CD8-positive, alpha-beta memory T cell (primary cell): ENCODE results near the gene HACD2. TPM values are rescaled to one million over a fixed set of nuclear protein-coding genes. Genes with fewer than 3 reads are reported as not detected.

ENCODE experiments used
- CTCF ChIA-PET: fragments of 350-600 bp; sonication (Branson Sonifier 250); formaldehyde crosslinking; loops from one replicate; lab custom pipeline; 2021; ENCODE audit warnings: antibody characterized with exemption; lab: Charles Lee
- POLR2A ChIA-PET: fragments of 350-600 bp; sonication (Branson Sonifier 250); formaldehyde crosslinking; loops from one replicate; lab custom pipeline; 2021; ENCODE audit warnings: antibody characterized with exemption; lab: Charles Lee
- DNase-seq, 5 donors: peaks; one replicate each; pipeline versions ENCODE4 v3.0.0 to v3.0.0-alpha.2; 2020 to 2022; ENCODE audit warnings: mixed read lengths in 1 of 5
- H3K27ac ChIP-seq: one replicate; pipeline ENCODE4 v1.7.0; 2013; ENCODE audit warnings: low read depth, mild to moderate bottlenecking, low read length, moderate library complexity
- H3K27me3 ChIP-seq: 2 replicates; pipeline ENCODE4 v1.7.0; 2013; ENCODE audit warnings: low read length, mild to moderate bottlenecking; ENCODE audit not compliant: insufficient read depth, poor library complexity, severe bottlenecking
- H3K36me3 ChIP-seq: 2 replicates; pipeline ENCODE4 v1.7.0; 2013; ENCODE audit warnings: mild to moderate bottlenecking, low read length, moderate library complexity; ENCODE audit not compliant: insufficient read depth
- H3K4me1 ChIP-seq: 2 replicates; pipeline ENCODE4 v1.7.0; 2013; ENCODE audit warnings: mild to moderate bottlenecking, low read length, moderate library complexity; ENCODE audit not compliant: insufficient read depth
- H3K4me3 ChIP-seq: 2 replicates; pipeline ENCODE4 v1.7.0; 2013; ENCODE audit warnings: mild to moderate bottlenecking, low read length
- H3K9me3 ChIP-seq: 2 replicates; pipeline ENCODE4 v1.7.0; 2013; ENCODE audit warnings: mild to moderate bottlenecking, low read length
- H3K27ac Mint-ChIP-seq, 8 donors: one replicate each; pipeline ENCODE4 v1.8.0; 2020 to 2021; ENCODE audit warnings: mixed read lengths in 8 of 8, mild to moderate bottlenecking in 6 of 8, inconsistent platforms in 3 of 8, moderate library complexity in 3 of 8
- H3K27me3 Mint-ChIP-seq, 2 donors: one replicate each; pipeline ENCODE4 v1.8.0; 2020 to 2021; ENCODE audit warnings: mixed read lengths in 2 of 2, mild to moderate bottlenecking in 1 of 2, moderate library complexity in 1 of 2
- H3K36me3 Mint-ChIP-seq, 3 donors: one replicate each; pipeline ENCODE4 v1.8.0; 2020 to 2021; ENCODE audit warnings: mixed read lengths in 3 of 3, inconsistent platforms in 1 of 3, mild to moderate bottlenecking in 1 of 3
- H3K4me1 Mint-ChIP-seq, 3 donors: one replicate each; pipeline ENCODE4 v1.8.0; 2020 to 2021; ENCODE audit warnings: mixed read lengths in 3 of 3, inconsistent platforms in 1 of 3, mild to moderate bottlenecking in 1 of 3
- H3K4me3 Mint-ChIP-seq, 7 donors: one replicate each; pipeline ENCODE4 v1.8.0; 2020 to 2021; ENCODE audit warnings: mixed read lengths in 7 of 7, mild to moderate bottlenecking in 6 of 7, moderate library complexity in 4 of 7, inconsistent platforms in 2 of 7
- H3K9me3 Mint-ChIP-seq, 5 donors: one replicate each; pipeline ENCODE4 v1.8.0; 2020 to 2022; ENCODE audit warnings: mixed read lengths in 5 of 5, mild to moderate bottlenecking in 3 of 5, moderate library complexity in 2 of 5, inconsistent platforms in 1 of 5
- polyA plus RNA-seq: library from polyadenylated mRNA; unstranded; fragments of 300-500 nt; fragmentation: Illumina TruSeq; gene quantifications from one replicate; pipeline ENCODE4 v1.2.3, GENCODE V29; 2021
- total RNA-seq, 2 experiments: library from RNA; stranded (reverse); gene quantifications; one replicate each; pipeline ENCODE4 v1.2.3, GENCODE V29; 2021

Gene HACD2
- total and polyA plus RNA-seq, 3 experiments from 2014 or later: 25.9 to 33.3 (median 33.0) TPM

DNA sequence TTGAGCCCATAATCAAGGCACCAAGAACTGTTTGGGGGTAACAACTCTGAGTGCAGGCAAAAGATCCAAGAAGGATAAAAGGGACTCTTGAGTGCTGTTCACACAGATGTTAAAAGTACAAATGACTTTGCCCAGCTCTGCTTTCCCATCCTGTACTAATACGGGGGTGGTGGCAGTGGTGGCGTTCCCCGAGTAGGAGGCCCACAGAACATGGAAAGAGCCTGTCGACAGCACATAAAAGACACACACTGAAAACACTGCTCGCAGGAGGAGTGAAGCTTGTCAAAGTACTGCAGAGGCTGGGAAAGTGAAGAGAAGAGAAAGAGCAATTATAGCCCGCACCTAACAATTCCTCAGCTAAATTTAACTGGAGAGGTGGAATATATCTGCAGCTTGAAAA, 40.9 kb downstream of the HACD2 start:
- Histone ChIP-seq H3K27me3 (no peaks in the 10 kb centered on the region), H3K4me1 (no peaks in the 10 kb centered on the region), H3K9me3 (no peaks in the 10 kb centered on the region), H3K4me3 (no peak overlapping the region), H3K36me3 (no peaks in the 10 kb centered on the region), H3K27ac (no peak overlapping the region)
- H3K4me1 Mint-ChIP-seq: peaks cover 7 to 17% (median 8%) of the 10 kb centered on the region in 3 donors
- no peaks in the 10 kb centered on the region for H3K27me3 Mint-ChIP-seq
- CTCF ChIA-PET: interaction anchor here (0.9 to 1.4 kb wide), 4 partner anchors 15 to 215 kb away, joined by 4 to 7 read pairs (median 4); no protein-coding TSS in a partner anchor
- H3K36me3 Mint-ChIP-seq: peaks cover 0 to 21% (median 13%) of the 10 kb centered on the region in 3 donors
- POLR2A ChIA-PET: no interaction called here
- H3K27ac Mint-ChIP-seq: peak overlapping the region in 2 of 8 donors; percentile 8 to 55
- no peak overlapping the region for H3K4me3 Mint-ChIP-seq
- no peaks in the 10 kb centered on the region for H3K9me3 Mint-ChIP-seq
- DNase-seq: no peak

GRCh38 chr3:123540285-123540684, 44.6 kb downstream of the HACD2 start:
- H3K4me1 Mint-ChIP-seq: peaks cover 8 to 25% (median 15%) of the 10 kb centered on the region in 3 donors
- no peak overlapping the region for H3K27ac ChIP-seq
- no peaks in the 10 kb centered on the region for H3K36me3 ChIP-seq
- no peaks in the 10 kb centered on the region for H3K4me1 ChIP-seq
- H3K9me3 ChIP-seq: no peaks in the 10 kb centered on the region
- no peak overlapping the region for H3K4me3 ChIP-seq
- no peak overlapping the region for H3K4me3 Mint-ChIP-seq
- H3K27me3 Mint-ChIP-seq: no peaks in the 10 kb centered on the region
- peak overlapping the region in 2 of 8 donors; percentile 26 to 27 for H3K27ac Mint-ChIP-seq
- peaks cover 0 to 12% (median 12%) of the 10 kb centered on the region in 3 donors for H3K36me3 Mint-ChIP-seq
- H3K27me3 ChIP-seq: no peaks in the 10 kb centered on the region
- H3K9me3 Mint-ChIP-seq: no peaks in the 10 kb centered on the region
- ChIA-PET CTCF (no interaction called here), POLR2A (no interaction called here)
- no peak for DNase-seq

- Mint-ChIP-seq H3K27ac (peak overlapping the region in 1 of 8 donors; percentile 8), H3K9me3 (no peaks in the 10 kb centered on the region), H3K36me3 (peaks cover 0 to 5% (median 3%) of the 10 kb centered on the region in 3 donors), H3K27me3 (no peaks in the 10 kb centered on the region), H3K4me1 (peaks cover 8 to 18% (median 15%) of the 10 kb centered on the region in 3 donors), H3K4me3 (no peak overlapping the region)
- Histone ChIP-seq H3K36me3 (no peaks in the 10 kb centered on the region), H3K4me1 (no peaks in the 10 kb centered on the region), H3K27me3 (no peaks in the 10 kb centered on the region), H3K4me3 (no peak overlapping the region), H3K27ac (no peak overlapping the region), H3K9me3 (no peaks in the 10 kb centered on the region)
- POLR2A ChIA-PET: interaction anchor here (0.6 kb wide), 1 partner anchor 17 kb away, joined by 7 read pairs; no protein-coding TSS in a partner anchor
- no peak for DNase-seq
- CTCF ChIA-PET: no interaction called here
These were observed 48.5 kb downstream of the HACD2 start for GRCh38 chr3:123536153-123536895.

DNA sequence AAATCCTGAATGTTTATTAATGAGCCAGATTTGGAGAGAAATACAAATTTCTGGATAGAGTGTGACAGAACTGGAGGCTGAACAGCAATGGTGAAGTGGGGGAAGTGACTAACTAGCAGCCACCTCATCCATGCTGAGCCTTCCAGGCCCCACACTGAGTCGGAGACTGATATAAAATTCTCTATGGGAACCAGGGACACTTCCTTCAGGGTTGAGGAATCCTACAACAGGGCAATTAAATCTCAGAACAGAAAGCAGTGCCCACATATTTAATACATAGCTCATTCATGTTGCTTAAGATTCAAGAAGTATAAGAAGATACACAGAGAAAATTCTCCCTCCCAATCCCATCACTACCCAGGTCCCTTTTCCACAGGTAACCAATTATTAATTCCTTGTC, 49.3 kb downstream of the HACD2 start:
- Histone ChIP-seq H3K4me3 (no peak overlapping the region), H3K27me3 (no peaks in the 10 kb centered on the region), H3K4me1 (no peaks in the 10 kb centered on the region), H3K27ac (no peak overlapping the region), H3K36me3 (no peaks in the 10 kb centered on the region), H3K9me3 (no peaks in the 10 kb centered on the region)
- no peak overlapping the region for H3K4me3 Mint-ChIP-seq
- H3K27ac Mint-ChIP-seq: no peak overlapping the region
- CTCF ChIA-PET: no interaction called here
- H3K36me3 Mint-ChIP-seq: peaks cover 0 to 5% (median 3%) of the 10 kb centered on the region in 3 donors
- POLR2A ChIA-PET: interaction anchor here (0.6 kb wide), 1 partner anchor 17 kb away, joined by 7 read pairs; no protein-coding TSS in a partner anchor
- no peaks in the 10 kb centered on the region for H3K27me3 Mint-ChIP-seq
- H3K4me1 Mint-ChIP-seq: peaks cover 8 to 15% (median 15%) of the 10 kb centered on the region in 3 donors
- no peaks in the 10 kb centered on the region for H3K9me3 Mint-ChIP-seq
- no peak for DNase-seq

- Mint-ChIP-seq H3K27ac (no peak overlapping the region), H3K9me3 (no peaks in the 10 kb centered on the region), H3K4me3 (no peak overlapping the region), H3K4me1 (peaks cover 3 to 14% (median 14%) of the 10 kb centered on the region in 3 donors), H3K36me3 (peaks cover 0 to 3% (median 1%) of the 10 kb centered on the region in 3 donors), H3K27me3 (no peaks in the 10 kb centered on the region)
- no peaks in the 10 kb centered on the region for H3K9me3 ChIP-seq
- ChIA-PET CTCF (no interaction called here), POLR2A (no interaction called here)
- H3K4me3 ChIP-seq: no peak overlapping the region
- H3K36me3 ChIP-seq: no peaks in the 10 kb centered on the region
- H3K27ac ChIP-seq: no peak overlapping the region
- no peaks in the 10 kb centered on the region for H3K4me1 ChIP-seq
- DNase-seq: no peak
- H3K27me3 ChIP-seq: no peaks in the 10 kb centered on the region
These were observed 50.6 kb downstream of the HACD2 start for GRCh38 chr3:123534264-123534663.

DNA sequence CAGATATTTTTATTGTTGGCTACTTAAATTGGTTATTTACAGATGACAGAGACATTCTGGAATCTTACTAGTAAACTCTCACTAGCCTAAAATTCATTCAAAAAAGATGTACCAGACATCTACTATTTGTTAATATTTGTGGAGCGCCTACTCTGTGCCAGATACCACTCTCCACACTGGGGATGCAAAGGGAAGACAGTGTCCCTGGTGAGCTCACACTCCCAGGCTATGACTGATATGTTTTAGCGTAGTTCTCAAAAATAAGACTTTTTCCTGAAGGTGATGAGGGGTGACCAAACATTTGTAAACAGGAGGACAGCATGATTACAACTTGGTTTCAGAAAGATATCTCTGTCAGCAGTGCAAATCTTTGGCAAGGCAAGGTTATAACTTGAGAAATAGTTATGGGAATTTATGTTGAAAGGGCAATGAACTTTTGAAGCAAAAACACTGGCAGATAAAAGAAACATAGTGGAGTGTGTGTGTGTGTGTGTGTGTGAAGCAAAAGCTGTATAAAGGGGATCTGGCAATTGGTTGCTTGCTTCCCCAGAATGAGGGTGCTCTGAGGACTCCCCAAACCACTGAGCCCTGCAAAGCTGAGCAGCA, 51.2 kb downstream of the HACD2 start:
- no peaks in the 10 kb centered on the region for H3K27me3 Mint-ChIP-seq
- H3K36me3 Mint-ChIP-seq: peaks cover 0 to 4% (median 1%) of the 10 kb centered on the region in 3 donors
- H3K4me1 Mint-ChIP-seq: peaks cover 3 to 14% (median 14%) of the 10 kb centered on the region in 3 donors
- no peaks in the 10 kb centered on the region for H3K4me1 ChIP-seq
- H3K27me3 ChIP-seq: no peaks in the 10 kb centered on the region
- CTCF ChIA-PET: no interaction called here
- H3K4me3 Mint-ChIP-seq: no peak overlapping the region
- no peak overlapping the region for H3K4me3 ChIP-seq
- DNase-seq: no peak
- POLR2A ChIA-PET: no interaction called here
- H3K27ac Mint-ChIP-seq: no peak overlapping the region
- no peaks in the 10 kb centered on the region for H3K36me3 ChIP-seq
- no peaks in the 10 kb centered on the region for H3K9me3 Mint-ChIP-seq
- H3K27ac ChIP-seq: no peak overlapping the region
- H3K9me3 ChIP-seq: no peaks in the 10 kb centered on the region

GRCh38 chr3:123528130-123528529, 56.7 kb downstream of the HACD2 start:
- no peaks in the 10 kb centered on the region for H3K27me3 Mint-ChIP-seq
- H3K4me1 Mint-ChIP-seq: peaks cover 33 to 55% (median 53%) of the 10 kb centered on the region in 3 donors
- DNase-seq: no peak
- POLR2A ChIA-PET: no interaction called here
- Histone ChIP-seq H3K27me3 (no peaks in the 10 kb centered on the region), H3K9me3 (no peaks in the 10 kb centered on the region), H3K27ac (no peak overlapping the region), H3K4me1 (peaks cover 20% of the 10 kb centered on the region), H3K4me3 (no peak overlapping the region), H3K36me3 (no peaks in the 10 kb centered on the region)
- CTCF ChIA-PET: no interaction called here
- H3K36me3 Mint-ChIP-seq: peaks cover 9 to 39% (median 10%) of the 10 kb centered on the region in 3 donors
- no peak overlapping the region for H3K4me3 Mint-ChIP-seq
- H3K27ac Mint-ChIP-seq: peak overlapping the region in 1 of 8 donors; percentile 11
- H3K9me3 Mint-ChIP-seq: no peaks in the 10 kb centered on the region

- peak overlapping the region in 4 of 7 donors; percentile 15 to 33 (median 20) for H3K4me3 Mint-ChIP-seq
- Histone ChIP-seq H3K36me3 (no peaks in the 10 kb centered on the region), H3K4me1 (peaks cover 30% of the 10 kb centered on the region), H3K27ac (no peak overlapping the region), H3K27me3 (no peaks in the 10 kb centered on the region), H3K4me3 (no peak overlapping the region), H3K9me3 (no peaks in the 10 kb centered on the region)
- H3K4me1 Mint-ChIP-seq: peaks cover 39 to 65% (median 63%) of the 10 kb centered on the region in 3 donors
- peaks cover 10 to 43% (median 11%) of the 10 kb centered on the region in 3 donors for H3K36me3 Mint-ChIP-seq
- H3K27me3 Mint-ChIP-seq: no peaks in the 10 kb centered on the region
- ChIA-PET CTCF (no interaction called here), POLR2A (no interaction called here)
- H3K9me3 Mint-ChIP-seq: no peaks in the 10 kb centered on the region
- H3K27ac Mint-ChIP-seq: peak overlapping the region in 4 of 8 donors; percentile 35 to 91 (median 58)
- no peak for DNase-seq
These were observed 57.8 kb downstream of the HACD2 start for GRCh38 chr3:123527046-123527445.
